Measurements from ENCODE around the gene EYS. TPM values are rescaled to one million over a fixed set of nuclear protein-coding genes. Genes with fewer than 3 reads are reported as not detected.

Gene EYS
- polyA plus RNA-seq, 1 of the 3 experiments (the other 2 are of a cell fraction): 0.05 TPM

- H3K4me1 ChIP-seq (ENCODE audit: control insufficient read depth in 1 of 2, insufficient read depth in 2 of 2, low read depth in 1 of 2, low read length in 1 of 2): peaks cover 0 to under 1% of the 10 kb centered on the region in 2 experiments; a peak in 2 of 4 replicates
- H3K9ac ChIP-seq: no peak overlapping the region
- no peak overlapping the region for H3K27ac ChIP-seq (ENCODE audit: low read depth in 2 of 2, low read length in 1 of 2)
- WGBS (ENCODE audit: low lambda C conversion rate): 36% methylated on average over 2 of the region's 2 CpGs
- CTCF ChIA-PET: no interaction called here
- H3F3A ChIP-seq (replicated peaks; ENCODE audit: insufficient read depth): peaks cover 1% of the 10 kb centered on the region
- H3K9me3 ChIP-seq: no peaks in the 10 kb centered on the region
- no peaks in the 10 kb centered on the region for H3K9me2 ChIP-seq
- no peak for TF ChIP-seq PBX3 (IDR thresholded peaks at IDR 0.05)
- no peak for TF ChIP-seq NFIC (IDR thresholded peaks at IDR 0.05; ENCODE audit: borderline replicate concordance)
- no peak for TF ChIP-seq MEF2A (IDR thresholded peaks at IDR 0.05; ENCODE audit: borderline replicate concordance, low read depth)
- no peak for TF ChIP-seq GABPA (IDR thresholded peaks at IDR 0.05; ENCODE audit: low read depth)
- TF ChIP-seq TEAD4 (IDR thresholded peaks at IDR 0.05; ENCODE audit: borderline replicate concordance, insufficient read depth): no peak
- TF ChIP-seq RCOR1 (IDR thresholded peaks at IDR 0.05; ENCODE audit: low read length): no peak
- POLR2A ChIA-PET: no interaction called here
- no peaks in the 10 kb centered on the region for H3K27me3 ChIP-seq (ENCODE audit: insufficient read depth)
- no peaks in the 10 kb centered on the region for H4K20me1 ChIP-seq (ENCODE audit: insufficient read depth)
- no peak overlapping the region for H3K4me3 ChIP-seq (ENCODE audit: low read depth in 2 of 2, low read length in 1 of 2)
- no peak overlapping the region for H3K4me2 ChIP-seq
- DNase-seq: no peak
- H2AFZ ChIP-seq (ENCODE audit: low read depth): no peak overlapping the region
- H3K36me3 ChIP-seq (replicated peaks in 1 of 2; ENCODE audit: control insufficient read depth in 1 of 2, insufficient read depth in 2 of 2, low read length in 1 of 2): no peaks in the 10 kb centered on the region
- no peaks in the 10 kb centered on the region for H3K79me2 ChIP-seq (ENCODE audit: insufficient read depth)
Observed at GRCh38 chr6:64049736-64050135, 1657.3 kb downstream of the EYS start.

- WGBS (ENCODE audit: low lambda C conversion rate): 0% methylated on average over 1 of the region's 1 CpG
- DNase-seq: no peak
- H3K9ac ChIP-seq: no peak overlapping the region
- no peaks in the 10 kb centered on the region for H3K9me3 ChIP-seq
- H3K27ac ChIP-seq (ENCODE audit: low read depth in 2 of 2, low read length in 1 of 2): no peak overlapping the region
- no peaks in the 10 kb centered on the region for H3K9me2 ChIP-seq
- H3K27me3 ChIP-seq (ENCODE audit: insufficient read depth): no peaks in the 10 kb centered on the region
- no peaks in the 10 kb centered on the region for H3K79me2 ChIP-seq (ENCODE audit: insufficient read depth)
- no peak overlapping the region for H3K4me2 ChIP-seq
- TF ChIP-seq IRF3 (IDR thresholded peaks at IDR 0.05; ENCODE audit: low read depth, low read length) (no peak), EZH2phosphoT487 (IDR thresholded peaks at IDR 0.05; ENCODE audit: borderline replicate concordance, low read depth) (no peak), PBX3 (IDR thresholded peaks at IDR 0.05) (no peak), NFIC (IDR thresholded peaks at IDR 0.05; ENCODE audit: borderline replicate concordance) (no peak), ZBTB33 (IDR thresholded peaks at IDR 0.05; ENCODE audit: borderline replicate concordance, low read depth) (no peak), EP300 (IDR thresholded peaks at IDR 0.05; ENCODE audit: borderline replicate concordance in 1 of 2, low read depth in 1 of 2, low read length in 1 of 2) (no peak), TAF1 (IDR thresholded peaks at IDR 0.05; ENCODE audit: borderline replicate concordance, low read depth, low read length) (no peak), POLR2AphosphoS5 (IDR thresholded peaks at IDR 0.05; ENCODE audit: low read depth, low read length) (no peak), FOXJ3 (CRISPR knock-in tag; IDR thresholded peaks at IDR 0.05) (no peak), CTCF (IDR thresholded peaks at IDR 0.05) (no peak)
- ChIA-PET CTCF (no interaction called here), POLR2A (no interaction called here)
- H3K36me3 ChIP-seq (replicated peaks in 1 of 2; ENCODE audit: control insufficient read depth in 1 of 2, insufficient read depth in 2 of 2, low read length in 1 of 2): no peaks in the 10 kb centered on the region
- H4K20me1 ChIP-seq (ENCODE audit: insufficient read depth): no peaks in the 10 kb centered on the region
- H3K4me1 ChIP-seq (ENCODE audit: control insufficient read depth in 1 of 2, insufficient read depth in 2 of 2, low read depth in 1 of 2, low read length in 1 of 2): peaks cover 0 to 7% of the 10 kb centered on the region in 2 experiments; a peak in 2 of 4 replicates
- H2AFZ ChIP-seq (ENCODE audit: low read depth): no peak overlapping the region
- peaks cover 4% of the 10 kb centered on the region for H3F3A ChIP-seq (replicated peaks; ENCODE audit: insufficient read depth)
- H3K4me3 ChIP-seq (ENCODE audit: low read depth in 2 of 2, low read length in 1 of 2): no peak overlapping the region
Observed at GRCh38 chr6:64046746-64047208, 1660.2 kb downstream of the EYS start.

Measured in SK-N-SH (cell line).